ENCODE results near the gene CRYBA4. TPM values are rescaled to one million over a fixed set of nuclear protein-coding genes. Genes with fewer than 3 reads are reported as not detected.

CRYBA4 gene
- total RNA-seq, 2 experiments from 2014 or later = not detected

DNA sequence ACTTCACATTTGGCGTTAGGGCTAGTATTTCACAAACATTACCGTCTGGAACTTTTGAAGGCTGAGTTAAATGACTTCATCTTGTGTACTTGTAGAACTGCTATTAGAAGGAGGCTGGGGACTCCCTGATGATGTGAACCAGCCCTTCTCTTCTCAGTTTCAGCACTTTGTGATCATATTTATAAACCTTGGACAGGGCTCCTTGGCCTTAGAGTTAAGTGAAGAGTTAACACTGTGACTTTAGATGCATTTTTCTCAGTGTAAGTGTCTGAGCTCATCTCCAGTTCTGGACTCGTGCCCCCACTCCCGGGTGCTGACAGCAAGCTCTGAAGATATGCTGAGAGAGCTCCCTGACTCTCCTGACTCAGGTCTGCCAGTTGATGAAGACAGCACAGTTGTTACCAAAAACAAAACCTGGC is 44.1 kb downstream of the CRYBA4 start:
- no peak for DNase-seq
- no peak overlapping the region for H3K4me3 Mint-ChIP-seq
- ATAC-seq = peak; percentile 23
- intact Hi-C loops (cut with DNase I, micrococcal nuclease) = loop anchor here in 1 of 2 experiments (1.0 kb wide), 2 partner anchors 163 to 268 kb away; no protein-coding TSS in a partner anchor
- H3K4me1 Mint-ChIP-seq = peaks cover 42% of the 10 kb centered on the region
- no peaks in the 10 kb centered on the region for H3K27me3 Mint-ChIP-seq
- peak overlapping the region; percentile 71 for H3K27ac Mint-ChIP-seq
- H3K36me3 Mint-ChIP-seq (ENCODE audit: low read depth) = no peaks in the 10 kb centered on the region
- ChIA-PET CTCF (interaction anchor here (0.5 to 2.9 kb wide), 14 partner anchors 8 to 1590 kb away, joined by 3 to 14 read pairs (median 4); partner anchors contain the start of gene TFIP11), POLR2A (interaction anchor here (1.0 kb wide), 1 partner anchor 183 kb away, joined by 4 read pairs; the partner anchor contains the start of genes HPS4 and SRRD)
- H3K9me3 Mint-ChIP-seq (ENCODE audit: low read depth) = no peaks in the 10 kb centered on the region

DNA sequence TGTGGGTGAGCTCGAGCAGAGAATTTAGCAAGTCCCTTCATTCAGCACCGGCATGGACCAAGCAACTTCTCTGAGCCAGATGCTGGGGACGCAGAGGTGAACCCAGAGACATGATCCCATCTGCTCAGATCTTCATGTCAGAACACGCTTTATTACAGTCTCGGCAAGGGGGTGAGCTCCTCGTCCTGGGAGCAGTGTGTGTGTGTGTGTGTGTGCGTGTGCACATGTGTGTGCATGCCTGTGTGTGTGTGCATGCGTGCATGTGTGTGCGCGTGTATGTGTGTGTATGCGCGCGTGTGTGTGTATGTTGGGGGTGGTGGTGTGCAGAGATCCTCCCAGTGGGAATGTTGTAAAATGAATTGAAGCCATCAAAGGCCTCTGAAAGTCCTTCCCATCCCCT is 45.4 kb downstream of the CRYBA4 start:
- ATAC-seq (no peak), DNase-seq (no peak)
- ChIA-PET POLR2A (no interaction called here), CTCF (interaction anchor here (0.5 to 0.8 kb wide), 3 partner anchors 10 to 302 kb away, joined by 3 read pairs; partner anchors contain the start of gene MIAT)
- no peak overlapping the region for H3K27ac Mint-ChIP-seq
- intact Hi-C loops (cut with DNase I, micrococcal nuclease) = no loop called here
- no peaks in the 10 kb centered on the region for H3K27me3 Mint-ChIP-seq
- no peaks in the 10 kb centered on the region for H3K9me3 Mint-ChIP-seq (ENCODE audit: low read depth)
- no peaks in the 10 kb centered on the region for H3K36me3 Mint-ChIP-seq (ENCODE audit: low read depth)
- peaks cover 48% of the 10 kb centered on the region for H3K4me1 Mint-ChIP-seq
- H3K4me3 Mint-ChIP-seq = no peak overlapping the region

DNA sequence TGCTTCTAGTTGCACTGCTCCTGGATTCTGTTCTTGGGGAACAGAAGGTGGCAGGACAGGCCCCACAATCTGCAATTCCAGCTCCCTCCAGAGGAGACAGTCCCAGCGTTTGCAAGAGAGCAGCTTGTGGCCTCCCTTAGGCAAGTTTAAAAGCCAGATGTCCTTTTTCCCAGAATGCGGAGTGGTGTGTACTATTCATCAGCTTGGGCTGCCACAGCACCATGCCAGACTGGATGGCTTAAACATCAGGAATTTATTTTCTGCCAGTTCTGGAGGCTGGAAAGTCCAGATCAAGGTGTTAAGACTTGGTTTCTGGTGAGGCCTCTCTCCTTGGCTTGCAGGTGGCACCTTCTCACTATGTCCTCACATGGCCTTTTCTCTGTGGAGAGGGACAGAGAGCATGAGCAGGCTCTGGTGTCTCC is 47.3 kb downstream of the CRYBA4 start:
- DNase-seq = peak; percentile 49
- ChIA-PET CTCF (interaction anchor here (1.2 kb wide), 1 partner anchor 9 kb away, joined by 5 read pairs; no protein-coding TSS in a partner anchor), POLR2A (no interaction called here)
- Mint-ChIP-seq H3K27me3 (no peaks in the 10 kb centered on the region), H3K36me3 (ENCODE audit: low read depth) (peaks cover 6% of the 10 kb centered on the region), H3K9me3 (ENCODE audit: low read depth) (no peaks in the 10 kb centered on the region), H3K4me1 (peaks cover 55% of the 10 kb centered on the region), H3K4me3 (no peak overlapping the region), H3K27ac (peak overlapping the region; percentile 42)
- no peak for ATAC-seq
- intact Hi-C loops (cut with DNase I, micrococcal nuclease) = no loop called here

DNA sequence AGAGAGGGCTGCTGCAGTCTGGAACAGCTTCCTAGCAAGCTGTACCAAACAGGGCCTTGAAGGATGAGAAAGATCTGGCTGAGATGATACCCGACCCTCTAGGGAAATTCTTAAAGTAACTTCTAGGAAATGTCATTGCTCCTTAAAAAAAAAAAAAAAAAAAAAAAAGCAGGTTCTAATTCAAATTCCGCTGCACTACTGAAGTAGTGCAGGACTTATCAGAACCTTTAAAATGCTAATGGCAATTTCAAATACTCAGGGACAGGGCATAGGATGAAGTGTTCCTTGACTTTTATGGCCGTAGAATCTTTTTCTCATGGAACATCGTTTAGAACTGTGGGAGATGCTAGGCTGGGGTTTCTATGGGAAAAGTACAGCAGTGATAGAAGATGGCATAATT is 48.7 kb downstream of the CRYBA4 start:
- intact Hi-C loops (cut with DNase I, micrococcal nuclease) = loop anchor here (5.0 to 10.0 kb wide), 4 partner anchors 378 to 1603 kb away; partner anchors contain the start of gene MN1 (in 1 of the 2)
- ChIA-PET CTCF (no interaction called here), POLR2A (no interaction called here)
- ATAC-seq (no peak), DNase-seq (no peak)
- H3K27ac Mint-ChIP-seq = peak overlapping the region; percentile 96
- peak overlapping the region; percentile 92 for H3K4me3 Mint-ChIP-seq
- H3K9me3 Mint-ChIP-seq (ENCODE audit: low read depth) = no peaks in the 10 kb centered on the region
- peaks cover 56% of the 10 kb centered on the region for H3K4me1 Mint-ChIP-seq
- no peaks in the 10 kb centered on the region for H3K27me3 Mint-ChIP-seq
- peaks cover 19% of the 10 kb centered on the region for H3K36me3 Mint-ChIP-seq (ENCODE audit: low read depth)

DNA sequence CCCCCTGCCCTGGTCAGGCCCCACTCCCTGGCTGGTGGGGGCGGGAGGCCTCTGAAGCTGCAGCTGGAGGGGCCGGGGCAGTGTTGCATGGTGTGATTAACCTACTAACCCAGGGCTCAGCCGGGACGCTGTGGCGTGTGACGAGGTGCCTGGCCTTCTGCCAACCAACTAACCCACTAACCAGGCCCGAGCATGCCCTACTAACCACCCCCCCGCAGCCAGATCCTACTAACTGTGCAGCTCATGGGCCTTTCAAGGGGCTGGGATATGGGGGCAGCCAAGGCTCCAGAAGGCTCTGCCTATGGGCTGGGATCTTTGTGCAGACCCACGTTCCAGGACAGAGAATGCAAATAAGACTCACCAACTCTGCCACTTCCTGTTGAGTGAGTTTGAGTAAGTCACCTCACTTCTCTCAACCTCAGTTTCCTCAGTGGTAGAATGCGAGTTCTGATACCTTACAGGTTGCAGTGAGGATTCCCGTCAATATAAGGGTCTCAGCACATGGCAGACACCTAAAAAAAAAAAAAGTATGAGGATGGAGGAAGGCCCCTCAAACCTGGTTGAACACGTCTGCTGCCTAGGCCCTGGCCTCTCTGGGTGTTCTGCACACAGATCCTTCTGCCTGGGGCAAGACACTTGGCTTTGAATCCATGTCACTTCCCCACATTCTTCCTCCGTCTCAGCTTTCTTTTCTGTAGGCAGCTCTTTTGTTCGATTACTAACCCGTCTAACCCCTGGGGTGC is 49.7 kb downstream of the CRYBA4 start:
- peak; percentile 84 for DNase-seq
- peaks cover 59% of the 10 kb centered on the region for H3K4me1 Mint-ChIP-seq
- peaks cover 24% of the 10 kb centered on the region for H3K36me3 Mint-ChIP-seq (ENCODE audit: low read depth)
- ChIA-PET POLR2A (interaction anchor here (1.1 kb wide), 1 partner anchor 14 kb away, joined by 3 read pairs; the partner anchor contains the start of gene MIAT), CTCF (interaction anchor here (0.6 kb wide), 1 partner anchor 29 kb away, joined by 3 read pairs; no protein-coding TSS in a partner anchor)
- intact Hi-C loops (cut with DNase I, micrococcal nuclease) = loop anchor here (1.0 to 10.0 kb wide), 11 partner anchors 12 to 1604 kb away; partner anchors contain the start of genes HPS4 (in 2 of the 2), SRRD (in 2 of the 2), ASPHD2 (in 1 of the 2) and MN1 (in 1 of the 2)
- peak; percentile 52 for ATAC-seq
- H3K27ac Mint-ChIP-seq = peak overlapping the region; percentile 96
- no peaks in the 10 kb centered on the region for H3K27me3 Mint-ChIP-seq
- H3K9me3 Mint-ChIP-seq (ENCODE audit: low read depth) = no peaks in the 10 kb centered on the region
- peak overlapping the region; percentile 92 for H3K4me3 Mint-ChIP-seq

DNA sequence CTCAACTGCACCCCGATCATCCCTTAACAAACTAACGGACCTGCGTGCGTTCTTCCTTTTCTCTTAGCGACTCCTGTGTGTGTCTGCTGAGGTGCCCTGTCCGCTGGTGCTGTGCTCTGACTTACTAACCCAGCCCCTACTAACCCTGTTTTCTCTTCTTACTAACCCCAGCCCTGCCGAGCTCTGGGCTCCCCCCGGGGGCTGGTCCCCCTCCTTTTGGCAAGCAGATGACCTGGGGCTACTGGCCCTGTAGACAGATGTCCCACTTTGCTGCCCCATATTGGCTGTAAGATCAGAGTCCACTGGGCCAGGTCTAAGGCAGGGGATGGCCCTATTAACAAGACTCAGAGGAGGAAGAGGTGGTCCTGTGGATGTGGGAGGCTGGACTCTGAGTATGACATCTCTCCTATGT is 50.3 kb downstream of the CRYBA4 start:
- ATAC-seq (peak; percentile 10), DNase-seq (peak; percentile 42)
- Mint-ChIP-seq H3K9me3 (ENCODE audit: low read depth) (no peaks in the 10 kb centered on the region), H3K27ac (peak overlapping the region; percentile 96), H3K27me3 (no peaks in the 10 kb centered on the region), H3K36me3 (ENCODE audit: low read depth) (peaks cover 24% of the 10 kb centered on the region), H3K4me1 (peaks cover 60% of the 10 kb centered on the region), H3K4me3 (peak overlapping the region; percentile 92)
- intact Hi-C loops (cut with DNase I, micrococcal nuclease) = loop anchor here (1.0 to 10.0 kb wide), 11 partner anchors 13 to 1605 kb away; partner anchors contain the start of genes HPS4 (in 2 of the 2), SRRD (in 2 of the 2), ASPHD2 (in 1 of the 2) and MN1 (in 1 of the 2)
- ChIA-PET CTCF (interaction anchor here (0.6 to 1.0 kb wide), 2 partner anchors 10 to 30 kb away, joined by 3 to 5 read pairs; no protein-coding TSS in a partner anchor), POLR2A (interaction anchor here (1.1 kb wide), 1 partner anchor 15 kb away, joined by 3 read pairs; the partner anchor contains the start of gene MIAT)

DNA sequence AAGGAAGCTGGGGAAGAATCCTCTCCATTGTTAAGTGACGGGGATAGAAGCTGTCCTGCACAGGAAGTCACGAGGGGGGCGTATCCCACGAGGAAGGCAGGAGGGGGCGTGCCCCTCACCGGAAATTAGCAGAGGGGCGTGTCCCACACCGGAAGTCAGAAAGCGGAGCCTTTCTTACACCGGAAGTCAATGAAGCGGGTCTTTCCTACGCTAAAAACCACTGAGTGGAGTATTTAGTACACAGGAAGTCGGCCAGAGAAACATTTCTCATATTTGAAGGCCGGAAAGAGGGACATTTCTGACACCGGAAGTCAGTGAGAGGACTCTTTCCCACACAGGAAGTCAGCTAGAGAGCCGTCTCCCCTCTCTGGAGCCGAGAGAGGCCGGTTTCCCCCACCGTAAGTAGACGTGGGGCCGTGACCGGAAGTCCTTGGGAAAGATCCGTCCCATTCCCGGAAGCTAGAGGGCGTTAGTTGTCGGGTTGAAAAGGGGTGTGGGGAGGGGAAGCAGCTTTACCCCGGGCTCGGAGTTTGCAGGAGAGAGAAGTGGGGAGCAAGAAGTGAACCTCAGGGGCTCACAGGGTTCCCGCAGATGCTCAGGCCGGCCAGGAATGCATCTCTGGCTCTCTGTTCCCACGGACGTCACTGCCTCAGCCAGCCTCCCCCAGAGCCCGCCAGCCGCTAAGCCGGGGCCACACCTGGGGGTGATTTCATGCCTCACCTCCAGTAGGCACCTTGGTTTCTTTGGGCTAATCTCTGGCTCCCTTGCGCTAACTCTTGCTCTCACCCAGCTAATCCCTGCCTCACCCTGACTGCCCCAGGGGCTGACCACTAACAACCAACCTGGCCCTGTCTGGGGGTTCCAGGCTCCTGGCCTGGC is 51.1 kb downstream of the CRYBA4 start:
- DNase-seq (peak; percentile 96), ATAC-seq (peak; percentile 71)
- Mint-ChIP-seq H3K4me1 (peaks cover 67% of the 10 kb centered on the region), H3K27me3 (no peaks in the 10 kb centered on the region), H3K36me3 (ENCODE audit: low read depth) (peaks cover 24% of the 10 kb centered on the region), H3K4me3 (peak overlapping the region; percentile 92), H3K9me3 (ENCODE audit: low read depth) (no peaks in the 10 kb centered on the region), H3K27ac (peak overlapping the region; percentile 96)
- CTCF ChIA-PET = interaction anchor here (0.6 to 1.2 kb wide), 6 partner anchors 9 to 394 kb away, joined by 3 to 5 read pairs (median 3); no protein-coding TSS in a partner anchor
- POLR2A ChIA-PET = interaction anchor here (0.6 to 1.1 kb wide), 3 partner anchors 189 to 1204 kb away, joined by 3 read pairs; partner anchors contain the start of genes HPS4 and SRRD
- intact Hi-C loops (cut with DNase I, micrococcal nuclease) = loop anchor here (1.0 to 10.0 kb wide), 13 partner anchors 14 to 1606 kb away; partner anchors contain the start of genes HPS4 (in 2 of the 2), SRRD (in 2 of the 2), ASPHD2 (in 1 of the 2) and MN1 (in 1 of the 2)

DNA sequence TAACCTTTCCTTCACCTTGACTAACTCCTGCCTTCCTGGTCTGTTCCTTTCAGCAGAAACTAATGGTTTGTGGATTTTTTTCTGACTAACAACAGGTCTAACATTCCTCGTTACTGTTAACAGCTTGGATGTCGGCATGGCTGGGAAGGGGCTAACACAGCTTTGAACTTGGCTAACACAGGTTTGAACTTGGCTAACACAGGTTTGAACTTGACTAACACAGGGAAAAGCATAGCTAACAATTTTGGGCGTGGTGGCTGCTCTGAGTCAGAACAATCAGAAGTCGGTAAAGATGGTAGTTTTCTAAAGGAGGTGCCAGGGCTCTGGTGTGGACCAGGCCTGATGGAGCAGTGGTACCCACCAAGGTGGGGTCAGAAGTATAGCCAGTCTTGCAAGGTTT is 51.7 kb downstream of the CRYBA4 start:
- peaks cover 74% of the 10 kb centered on the region for H3K4me1 Mint-ChIP-seq
- H3K36me3 Mint-ChIP-seq (ENCODE audit: low read depth) = peaks cover 24% of the 10 kb centered on the region
- CTCF ChIA-PET = interaction anchor here (0.5 to 1.5 kb wide), 11 partner anchors 8 to 1240 kb away, joined by 3 to 7 read pairs (median 3); no protein-coding TSS in a partner anchor
- H3K27me3 Mint-ChIP-seq = no peaks in the 10 kb centered on the region
- peak overlapping the region; percentile 96 for H3K27ac Mint-ChIP-seq
- peak; percentile 16 for ATAC-seq
- intact Hi-C loops (cut with DNase I, micrococcal nuclease) = loop anchor here (1.0 to 10.0 kb wide), 7 partner anchors 83 to 1606 kb away; partner anchors contain the start of genes HPS4 (in 1 of the 2), MN1 (in 1 of the 2), SRRD (in 1 of the 2) and TPST2 (in 1 of the 2)
- peak overlapping the region; percentile 92 for H3K4me3 Mint-ChIP-seq
- H3K9me3 Mint-ChIP-seq (ENCODE audit: low read depth) = no peaks in the 10 kb centered on the region
- DNase-seq = peak; percentile 70
- POLR2A ChIA-PET = interaction anchor here (0.6 to 1.1 kb wide), 4 partner anchors 9 to 1203 kb away, joined by 3 read pairs; partner anchors contain the start of genes HPS4 and SRRD

DNA sequence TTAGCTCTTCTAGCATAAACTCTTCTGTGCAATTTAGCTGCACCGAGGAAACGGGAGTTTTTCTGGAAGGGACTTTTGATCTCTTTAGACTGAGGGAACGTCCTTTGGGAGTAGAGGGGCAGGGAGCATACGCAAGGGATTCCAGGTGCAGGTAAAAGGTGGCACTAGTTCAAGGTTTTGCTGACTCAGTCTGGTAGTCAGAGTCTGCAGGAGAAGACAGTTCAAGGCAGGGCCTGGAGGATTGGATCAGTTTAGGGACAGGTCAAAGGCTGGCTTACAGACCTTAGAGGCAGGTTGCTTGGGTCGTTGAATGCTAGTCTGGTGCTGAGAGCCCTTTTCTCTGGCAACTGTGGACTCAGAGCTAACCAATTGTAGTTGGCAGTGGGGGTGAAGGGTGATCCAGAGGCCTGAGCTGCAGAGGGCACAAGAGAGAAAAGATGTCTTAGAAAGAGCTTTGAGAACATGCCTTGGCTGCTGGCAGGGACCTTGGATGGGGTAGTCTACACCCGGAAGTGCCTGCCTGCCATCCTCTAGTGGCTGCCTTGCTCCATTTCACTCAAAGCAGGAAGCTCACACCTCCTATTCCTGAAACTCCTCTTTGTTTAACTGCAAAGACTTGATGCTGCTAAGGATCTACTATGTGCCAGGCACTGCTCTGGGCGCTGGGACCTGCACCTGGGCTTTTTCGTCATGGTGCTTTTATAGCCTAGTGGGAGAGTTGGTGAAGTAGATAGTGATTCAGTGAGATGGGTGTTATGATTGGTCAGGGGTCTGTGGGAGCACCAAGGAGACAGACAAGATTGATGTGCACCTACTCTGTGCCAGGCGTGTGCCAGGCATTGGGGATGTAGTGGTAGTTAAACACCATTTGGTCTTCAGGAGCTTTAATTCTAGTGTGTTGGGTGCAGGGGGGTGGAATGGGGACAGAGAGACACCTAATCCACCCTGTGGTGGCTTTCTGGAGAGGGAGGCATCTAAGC is 52.7 kb downstream of the CRYBA4 start:
- peaks cover 74% of the 10 kb centered on the region for H3K4me1 Mint-ChIP-seq
- CTCF ChIA-PET = interaction anchor here (0.5 to 1.5 kb wide), 11 partner anchors 9 to 1239 kb away, joined by 3 to 7 read pairs (median 3); no protein-coding TSS in a partner anchor

More for the DNA sequence above, 52.7 kb downstream of the CRYBA4 start:
- peaks cover 24% of the 10 kb centered on the region for H3K36me3 Mint-ChIP-seq (ENCODE audit: low read depth)
- intact Hi-C loops (cut with DNase I, micrococcal nuclease) = loop anchor here (5.0 to 10.0 kb wide), 4 partner anchors 382 to 1607 kb away; partner anchors contain the start of gene MN1 (in 1 of the 2)
- peak overlapping the region; percentile 96 for H3K27ac Mint-ChIP-seq
- peak overlapping the region; percentile 92 for H3K4me3 Mint-ChIP-seq
- DNase-seq = peak; percentile 38
- no peak for ATAC-seq
- H3K27me3 Mint-ChIP-seq = no peaks in the 10 kb centered on the region
- POLR2A ChIA-PET = interaction anchor here (0.7 kb wide), 1 partner anchor 8 kb away, joined by 3 read pairs; no protein-coding TSS in a partner anchor
- no peaks in the 10 kb centered on the region for H3K9me3 Mint-ChIP-seq (ENCODE audit: low read depth)

All from activated CD4-positive, alpha-beta T cell treated with anti-CD3 and anti-CD28 coated beads for 36 hours (primary cell).